Measurements from ENCODE around the gene ASAP3.

The ASAP3 gene

GRCh38 chr1:23479666-23479941 lies 4.4 kb downstream of the ASAP3 start:
- no peak overlapping the region for H3K9ac ChIP-seq (ENCODE audit: low read depth, low read length, poor library complexity, severe bottlenecking)
- H3K27me3 ChIP-seq (ENCODE audit: insufficient read depth, low read length, poor library complexity, severe bottlenecking) = no peaks in the 10 kb centered on the region
- H3K9me2 ChIP-seq (replicated peaks; ENCODE audit: low read depth, low read length) = no peaks in the 10 kb centered on the region
- no peaks in the 10 kb centered on the region for H3F3A ChIP-seq (ENCODE audit: low read depth)
- peaks cover 7% of the 10 kb centered on the region for H3K4me1 ChIP-seq (ENCODE audit: insufficient read depth, low read length, poor library complexity, severe bottlenecking)
- H3K4me3 ChIP-seq (ENCODE audit: low read length, poor library complexity, severe bottlenecking) = no peak overlapping the region
- H3K79me2 ChIP-seq (ENCODE audit: insufficient read depth, low read length) = no peaks in the 10 kb centered on the region
- H4K20me1 ChIP-seq (ENCODE audit: insufficient read depth, low read length, poor library complexity, severe bottlenecking) = no peaks in the 10 kb centered on the region
- TF ChIP-seq CTCF (conservative IDR thresholded peaks at IDR 0.05; ENCODE audit: low read length) = no peak
- H2AFZ ChIP-seq (ENCODE audit: low read length) = no peak overlapping the region
- no peak overlapping the region for H3K4me2 ChIP-seq (ENCODE audit: low read depth, low read length, poor library complexity, severe bottlenecking)
- no peaks in the 10 kb centered on the region for H3K9me3 ChIP-seq (ENCODE audit: insufficient read depth, low read depth, low read length)
- H3K36me3 ChIP-seq (ENCODE audit: insufficient read depth, low read length) = no peaks in the 10 kb centered on the region

- Histone ChIP-seq H3K27me3 (ENCODE audit: insufficient read depth, low read length, poor library complexity, severe bottlenecking) (no peaks in the 10 kb centered on the region), H3K4me2 (ENCODE audit: low read depth, low read length, poor library complexity, severe bottlenecking) (no peak overlapping the region), H3K36me3 (ENCODE audit: insufficient read depth, low read length) (no peaks in the 10 kb centered on the region), H2AFZ (ENCODE audit: low read length) (no peak overlapping the region), H3K9ac (ENCODE audit: low read depth, low read length, poor library complexity, severe bottlenecking) (no peak overlapping the region), H3K9me2 (replicated peaks; ENCODE audit: low read depth, low read length) (no peaks in the 10 kb centered on the region), H3K9me3 (ENCODE audit: insufficient read depth, low read depth, low read length) (no peaks in the 10 kb centered on the region), H3K79me2 (ENCODE audit: insufficient read depth, low read length) (no peaks in the 10 kb centered on the region), H3K4me1 (ENCODE audit: insufficient read depth, low read length, poor library complexity, severe bottlenecking) (peaks cover 6% of the 10 kb centered on the region), H4K20me1 (ENCODE audit: insufficient read depth, low read length, poor library complexity, severe bottlenecking) (no peaks in the 10 kb centered on the region), H3K4me3 (ENCODE audit: low read length, poor library complexity, severe bottlenecking) (no peak overlapping the region), H3F3A (ENCODE audit: low read depth) (no peaks in the 10 kb centered on the region)
- no peak for TF ChIP-seq CTCF (conservative IDR thresholded peaks at IDR 0.05; ENCODE audit: low read length)
- TF ChIP-seq EZH2phosphoT487 (IDR thresholded peaks at IDR 0.05; ENCODE audit: borderline replicate concordance) = no peak
These were observed 4.9 kb downstream of the ASAP3 start for GRCh38 chr1:23478896-23479665.

GRCh38 chr1:23477359-23478144 lies 6.4 kb downstream of the ASAP3 start:
- no peak overlapping the region for H3K4me2 ChIP-seq (ENCODE audit: low read depth, low read length, poor library complexity, severe bottlenecking)
- H3K4me1 ChIP-seq (ENCODE audit: insufficient read depth, low read length, poor library complexity, severe bottlenecking) = peaks cover 6% of the 10 kb centered on the region
- no peaks in the 10 kb centered on the region for H3K79me2 ChIP-seq (ENCODE audit: insufficient read depth, low read length)

More at GRCh38 chr1:23477359-23478144, 6.4 kb downstream of the ASAP3 start:
- Histone ChIP-seq H4K20me1 (ENCODE audit: insufficient read depth, low read length, poor library complexity, severe bottlenecking) (no peaks in the 10 kb centered on the region), H3K9me2 (replicated peaks; ENCODE audit: low read depth, low read length) (no peaks in the 10 kb centered on the region), H2AFZ (ENCODE audit: low read length) (no peak overlapping the region), H3K27me3 (ENCODE audit: insufficient read depth, low read length, poor library complexity, severe bottlenecking) (no peaks in the 10 kb centered on the region), H3K9me3 (ENCODE audit: insufficient read depth, low read depth, low read length) (no peaks in the 10 kb centered on the region), H3K36me3 (ENCODE audit: insufficient read depth, low read length) (no peaks in the 10 kb centered on the region), H3K4me3 (ENCODE audit: low read length, poor library complexity, severe bottlenecking) (no peak overlapping the region), H3F3A (ENCODE audit: low read depth) (no peaks in the 10 kb centered on the region), H3K9ac (ENCODE audit: low read depth, low read length, poor library complexity, severe bottlenecking) (no peak overlapping the region)
- no peak for TF ChIP-seq EZH2phosphoT487 (IDR thresholded peaks at IDR 0.05; ENCODE audit: borderline replicate concordance)
- no peak for TF ChIP-seq CTCF (conservative IDR thresholded peaks at IDR 0.05; ENCODE audit: low read length)
